ENCODE results near the gene PXK.

PXK gene

DNA sequence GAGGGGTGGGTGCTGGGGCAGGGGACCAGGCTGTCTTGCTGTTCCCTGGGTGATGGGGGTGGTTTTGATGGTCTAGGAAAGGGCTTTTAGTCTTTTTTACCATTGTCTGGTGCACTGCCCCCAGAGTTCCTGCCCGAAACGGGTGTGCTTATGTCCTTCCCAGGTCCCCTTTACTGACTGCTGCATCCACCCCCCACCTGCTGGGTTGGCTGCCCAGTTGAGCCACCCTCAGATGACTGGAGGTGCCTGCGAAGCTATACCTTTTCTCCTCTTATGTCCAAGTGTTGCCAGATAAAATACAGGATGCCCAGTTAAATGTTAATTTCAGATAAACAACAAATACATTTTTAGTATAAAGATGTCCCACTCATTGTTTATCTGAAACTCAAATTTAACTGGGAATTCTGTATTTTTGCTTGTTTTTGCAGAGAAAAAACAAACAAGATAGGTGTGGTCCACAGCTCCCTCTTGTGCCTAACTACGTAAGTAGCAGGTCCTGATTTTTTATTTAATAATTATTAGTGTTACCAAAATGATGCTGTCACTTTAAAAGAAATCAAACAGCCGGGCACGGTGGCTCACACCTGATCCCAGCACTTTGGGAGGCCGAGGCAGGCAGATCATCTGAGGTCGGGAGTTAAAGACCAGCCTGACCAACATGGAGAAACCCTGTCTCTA is 32.7 kb upstream of the PXK start:
- ChIA-PET CTCF (interaction anchor here (0.6 to 3.0 kb wide), 5 partner anchors 60 to 158 kb away, joined by 3 to 21 read pairs (median 4); no protein-coding TSS in a partner anchor), POLR2A (ENCODE audit: low non-redundant PET) (no interaction called here)
- no peak overlapping the region for H3K27ac ChIP-seq
- peak; percentile 13 for DNase-seq (ENCODE audit: low spot score)
- TF ChIP-seq, protein P1, sequence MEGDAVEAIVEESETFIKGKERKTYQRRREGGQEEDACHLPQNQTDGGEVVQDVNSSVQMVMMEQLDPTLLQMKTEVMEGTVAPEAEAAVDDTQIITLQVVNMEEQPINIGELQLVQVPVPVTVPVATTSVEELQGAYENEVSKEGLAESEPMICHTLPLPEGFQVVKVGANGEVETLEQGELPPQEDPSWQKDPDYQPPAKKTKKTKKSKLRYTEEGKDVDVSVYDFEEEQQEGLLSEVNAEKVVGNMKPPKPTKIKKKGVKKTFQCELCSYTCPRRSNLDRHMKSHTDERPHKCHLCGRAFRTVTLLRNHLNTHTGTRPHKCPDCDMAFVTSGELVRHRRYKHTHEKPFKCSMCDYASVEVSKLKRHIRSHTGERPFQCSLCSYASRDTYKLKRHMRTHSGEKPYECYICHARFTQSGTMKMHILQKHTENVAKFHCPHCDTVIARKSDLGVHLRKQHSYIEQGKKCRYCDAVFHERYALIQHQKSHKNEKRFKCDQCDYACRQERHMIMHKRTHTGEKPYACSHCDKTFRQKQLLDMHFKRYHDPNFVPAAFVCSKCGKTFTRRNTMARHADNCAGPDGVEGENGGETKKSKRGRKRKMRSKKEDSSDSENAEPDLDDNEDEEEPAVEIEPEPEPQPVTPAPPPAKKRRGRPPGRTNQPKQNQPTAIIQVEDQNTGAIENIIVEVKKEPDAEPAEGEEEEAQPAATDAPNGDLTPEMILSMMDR (conservative IDR thresholded peaks at IDR 0.05; ENCODE audit: low read depth): peak; percentile 77

DNA sequence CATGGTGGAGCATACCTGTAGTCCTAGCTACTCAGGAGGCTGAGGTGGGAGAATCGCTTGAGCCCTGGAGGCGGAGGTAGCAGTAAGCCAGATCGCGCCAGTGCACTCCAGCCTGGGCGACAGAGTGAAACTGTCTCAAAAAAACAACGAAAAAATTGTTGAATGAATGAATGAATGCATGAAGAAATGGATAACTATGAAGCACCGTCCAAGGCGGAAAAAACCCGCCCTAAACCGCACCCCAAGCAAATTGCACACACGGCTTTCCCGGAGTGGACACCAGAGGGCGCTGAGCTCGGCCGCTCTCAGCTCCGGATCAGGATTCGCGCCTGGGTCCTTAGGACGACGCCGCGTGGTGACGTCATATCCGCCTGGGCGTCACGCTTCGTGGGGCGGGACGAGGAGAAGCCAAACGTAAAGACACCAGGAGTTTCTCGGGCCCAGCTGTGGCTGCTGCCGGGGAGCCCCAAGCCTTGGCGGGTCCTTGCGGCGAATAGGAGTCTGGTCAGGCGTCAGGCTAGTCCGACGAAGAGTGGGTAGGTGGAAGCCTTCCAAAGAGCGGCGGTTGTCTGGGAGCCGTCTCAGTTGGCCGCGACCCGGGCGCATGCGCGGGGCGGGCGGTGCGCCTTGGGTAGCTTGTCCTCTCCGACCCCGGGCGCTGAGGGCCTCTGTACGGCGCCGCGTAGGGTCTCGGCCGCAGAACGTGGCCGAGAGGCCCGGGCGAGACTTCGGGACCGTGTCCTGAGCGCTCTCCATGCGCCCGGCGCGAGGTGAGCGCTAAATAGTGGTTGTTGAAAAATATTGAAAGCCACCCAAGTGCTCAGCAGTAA is 26.6 kb upstream of the PXK start, which contains the start of the genes HTD2 and RPP14:
Gene HTD2, plus strand, starts transcription at position 639 of the 830 bp plus-strand sequence. CDS start 11,094 bp downstream, outside the sequence.
Gene RPP14, plus strand, starts transcription at position 364 of the 830 bp plus-strand sequence. CDS start 4,085 bp downstream, outside the sequence.
- ChIA-PET POLR2A (ENCODE audit: low non-redundant PET) (no interaction called here), CTCF (interaction anchor here (0.6 to 2.5 kb wide), 14 partner anchors 10 to 707 kb away, joined by 3 to 8 read pairs (median 4); no protein-coding TSS in a partner anchor)
- TF ChIP-seq, protein P1 (conservative IDR thresholded peaks at IDR 0.05; ENCODE audit: low read depth): peak; percentile 95
- peak within 1 kb of the TSS; percentile 94 for H3K27ac ChIP-seq
- peak; percentile 88 for DNase-seq (ENCODE audit: low spot score)

DNA sequence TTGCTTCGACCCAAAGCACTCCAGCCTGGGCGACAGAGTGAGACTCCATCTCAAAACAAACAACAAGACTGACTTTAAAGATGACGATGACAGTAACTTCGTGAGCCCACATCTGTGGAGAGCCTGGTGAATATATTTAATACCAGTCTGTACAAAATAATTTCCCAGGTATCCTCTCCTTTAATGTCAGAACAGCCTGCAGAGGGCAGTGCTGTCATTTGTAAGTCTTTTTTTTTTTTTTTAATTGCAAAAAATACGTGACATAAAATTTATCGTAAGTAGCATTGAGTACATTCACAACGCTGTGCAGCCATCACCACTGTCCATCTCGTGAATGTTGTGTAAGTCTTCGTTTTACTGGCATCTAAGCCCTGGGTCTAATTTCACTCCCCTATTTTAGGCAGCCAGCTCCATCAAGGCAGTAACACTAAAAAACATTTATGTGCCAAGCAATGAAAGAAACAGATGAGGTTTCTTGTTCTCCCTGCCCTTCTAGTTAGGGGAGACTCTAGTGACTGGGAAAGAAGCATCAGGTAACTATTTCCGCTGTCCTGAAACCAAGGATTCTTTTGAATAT is 25.0 kb upstream of the PXK start:
- POLR2A ChIA-PET (ENCODE audit: low non-redundant PET): no interaction called here
- DNase-seq (ENCODE audit: low spot score): peak; percentile 26
- H3K27ac ChIP-seq: peak overlapping the region; percentile 94

DNA sequence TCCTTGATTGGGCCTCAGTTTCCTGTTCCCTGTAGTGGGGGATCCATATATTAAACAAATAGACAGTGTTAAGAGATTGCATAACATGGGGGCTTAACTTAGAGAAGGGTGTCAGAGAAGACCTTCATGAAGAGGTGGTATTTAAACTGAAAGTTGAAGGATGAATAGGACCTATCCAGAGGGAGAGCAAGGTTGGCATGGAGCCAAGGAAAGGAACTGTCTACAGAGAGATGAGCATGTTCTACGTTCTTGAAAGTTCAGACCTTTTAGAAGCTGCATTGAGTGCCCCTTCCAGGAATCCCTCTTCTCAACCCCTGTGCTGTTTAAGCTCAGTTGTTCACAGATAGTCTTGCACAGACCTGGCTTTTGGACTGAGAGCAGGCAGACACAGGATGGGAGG is 24.0 kb upstream of the PXK start:
- no peak overlapping the region for H3K27ac ChIP-seq
- TF ChIP-seq, protein P1 (conservative IDR thresholded peaks at IDR 0.05; ENCODE audit: low read depth): no peak
- ChIA-PET CTCF (no interaction called here), POLR2A (ENCODE audit: low non-redundant PET) (no interaction called here)
- DNase-seq (ENCODE audit: low spot score): no peak

More for the DNA sequence above, 25.0 kb upstream of the PXK start:
- TF ChIP-seq, protein P1 (conservative IDR thresholded peaks at IDR 0.05; ENCODE audit: low read depth): peak; percentile 68
- CTCF ChIA-PET: interaction anchor here (0.6 to 2.5 kb wide), 7 partner anchors 87 to 148 kb away, joined by 3 to 8 read pairs (median 5); no protein-coding TSS in a partner anchor

DNA sequence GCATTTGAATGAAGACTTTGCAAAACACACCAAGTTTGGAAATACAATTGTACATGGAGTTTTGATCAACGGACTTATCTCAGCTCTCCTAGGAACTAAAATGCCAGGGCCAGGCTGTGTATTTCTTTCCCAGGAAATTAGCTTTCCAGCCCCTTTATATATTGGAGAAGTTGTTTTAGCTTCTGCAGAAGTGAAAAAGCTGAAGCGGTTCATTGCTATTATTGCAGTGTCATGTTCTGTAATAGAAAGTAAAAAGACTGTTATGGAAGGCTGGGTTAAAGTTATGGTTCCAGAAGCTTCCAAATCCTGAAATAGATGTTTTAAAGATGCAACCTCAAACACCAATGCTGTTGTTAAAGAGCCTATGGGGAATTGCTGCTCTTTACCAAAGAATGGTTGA is 14.9 kb upstream of the PXK start:
- POLR2A ChIA-PET (ENCODE audit: low non-redundant PET): no interaction called here
- CTCF ChIA-PET: interaction anchor here (1.4 kb wide), 1 partner anchor 11 kb away, joined by 3 read pairs; the partner anchor contains the start of genes HTD2 and RPP14
- DNase-seq (ENCODE audit: low spot score): no peak
- TF ChIP-seq, protein P1 (conservative IDR thresholded peaks at IDR 0.05; ENCODE audit: low read depth): no peak
- no peak overlapping the region for H3K27ac ChIP-seq

DNA sequence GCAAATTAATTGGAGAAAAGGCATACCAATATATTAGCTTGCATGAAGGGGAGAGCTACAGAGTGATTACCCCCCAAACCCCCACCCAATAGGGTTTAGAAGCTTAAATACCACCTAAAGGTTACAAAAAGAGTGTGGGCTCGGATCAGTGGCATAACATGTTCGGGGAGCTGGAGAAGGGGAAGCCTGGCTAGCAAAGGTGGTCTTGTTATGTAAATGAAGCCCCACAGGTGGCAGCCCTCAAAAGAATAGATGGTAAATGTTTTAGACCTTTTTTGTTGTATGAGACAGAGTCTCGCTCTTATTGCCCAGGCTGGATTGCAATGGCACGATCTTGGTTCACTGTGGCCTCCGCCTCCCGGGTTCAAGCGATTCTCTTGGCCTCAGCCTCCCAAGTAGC is 10.9 kb upstream of the PXK start:
- ChIA-PET POLR2A (ENCODE audit: low non-redundant PET) (no interaction called here), CTCF (interaction anchor here (0.7 kb wide), 1 partner anchor 49 kb away, joined by 3 read pairs; no protein-coding TSS in a partner anchor)
- H3K27ac ChIP-seq: no peak overlapping the region
- no peak for DNase-seq (ENCODE audit: low spot score)
- TF ChIP-seq, protein P1 (conservative IDR thresholded peaks at IDR 0.05; ENCODE audit: low read depth): no peak

All from RWPE1 (cell line).